GM19463 (cell line): ENCODE measurements around the gene CENPP.

Experiments used
- ATAC-seq: cut with Tn5 transposase; IDR thresholded peaks from one replicate; pipeline ENCODE4 v1.9.1; 2021; ENCODE audit warnings: mild to moderate bottlenecking, moderate library complexity; ENCODE audit not compliant: unreplicated experiment

Gene CENPP

DNA sequence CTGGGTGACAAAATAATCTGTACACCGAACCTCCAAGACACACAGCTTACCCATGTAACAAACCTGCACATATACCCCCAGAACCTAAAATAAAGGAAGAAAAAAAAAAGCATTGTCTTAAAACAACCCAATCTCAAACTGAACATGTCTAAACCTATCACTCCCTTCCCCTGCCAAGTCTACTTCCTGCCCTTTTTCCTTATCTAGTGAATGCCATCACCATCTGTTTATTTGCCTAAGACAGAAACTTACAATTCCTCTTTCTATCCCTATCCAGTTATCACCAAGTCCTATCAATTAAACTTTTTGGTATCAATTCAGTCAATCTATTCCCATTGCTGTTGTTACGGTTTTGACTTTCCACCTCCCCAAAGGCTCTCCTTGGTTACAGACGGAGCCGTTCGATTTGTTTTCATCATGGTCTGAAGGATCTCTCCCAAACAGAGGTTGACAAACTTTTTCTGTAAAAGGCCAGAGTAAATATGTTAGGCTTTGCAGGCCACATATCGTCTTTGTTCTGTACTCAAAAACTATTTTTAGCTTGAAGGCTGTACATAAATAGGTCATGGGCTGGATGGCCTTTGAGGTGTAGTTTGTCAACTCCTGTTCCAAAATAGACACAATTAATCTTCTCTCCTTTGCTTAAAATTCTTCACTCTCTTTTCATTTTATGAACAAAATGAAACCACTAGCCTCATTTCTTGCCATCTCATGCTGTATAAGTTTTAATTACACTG lies 12.7 kb upstream of the CENPP start:
- ATAC-seq, result no peak

DNA sequence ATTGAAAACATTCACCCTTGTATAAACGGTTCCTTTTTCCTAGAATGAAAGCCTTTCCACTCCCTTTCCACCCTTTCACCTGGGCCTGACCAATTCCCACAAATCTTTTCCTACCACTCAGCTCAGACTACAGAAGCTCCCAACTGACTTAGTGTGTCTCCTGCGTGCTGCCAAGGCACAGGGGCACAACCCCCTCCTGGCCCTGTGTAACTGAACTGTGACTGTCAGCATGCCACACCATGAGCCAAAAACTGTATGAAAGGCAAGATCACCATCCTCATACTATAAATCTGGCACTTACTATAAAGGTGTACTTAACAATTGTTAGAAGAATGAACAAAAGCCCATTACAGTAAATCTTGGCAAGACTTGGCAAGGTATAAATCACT lies 12.1 kb upstream of the CENPP start:
- ATAC-seq, result no peak

DNA sequence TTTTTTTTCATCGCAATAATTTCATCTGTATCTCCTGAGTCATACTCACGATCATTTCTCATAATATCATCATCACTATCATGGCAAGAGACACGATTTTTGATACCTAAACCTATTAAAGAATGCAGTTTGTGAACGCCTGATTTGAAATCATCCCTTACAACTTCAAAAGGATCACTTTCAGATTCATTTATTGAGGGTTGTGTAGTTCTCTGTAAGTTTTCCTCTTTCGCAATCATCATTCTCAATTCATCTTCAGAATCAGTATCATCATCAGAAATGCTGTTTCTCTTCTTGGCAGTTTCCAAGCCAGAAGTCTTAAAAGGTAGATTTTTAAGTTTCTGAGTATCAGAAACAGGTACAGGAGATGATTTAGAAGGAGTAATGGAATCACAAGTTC lies 10.3 kb upstream of the CENPP start:
- ATAC-seq, result no peak

DNA sequence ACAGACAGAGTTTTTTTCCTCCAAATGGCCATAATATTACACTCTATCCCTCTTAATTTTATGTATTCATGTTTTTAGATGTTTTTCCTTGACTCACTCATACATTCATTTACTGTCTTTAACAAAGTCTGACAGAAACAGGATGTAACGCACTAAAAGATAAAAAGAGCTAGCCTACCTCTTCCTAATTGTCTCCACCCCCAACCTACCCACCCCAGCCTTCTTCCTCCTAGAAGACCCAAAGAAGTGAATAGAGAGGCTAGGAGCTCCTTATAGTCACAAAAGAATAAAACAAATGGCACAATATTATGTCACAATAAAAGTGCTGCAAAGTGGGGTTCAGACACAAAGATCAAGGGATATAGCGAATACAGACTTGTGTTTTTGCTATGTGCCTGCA lies 1.3 kb upstream of the CENPP start:
- no peak for ATAC-seq

DNA sequence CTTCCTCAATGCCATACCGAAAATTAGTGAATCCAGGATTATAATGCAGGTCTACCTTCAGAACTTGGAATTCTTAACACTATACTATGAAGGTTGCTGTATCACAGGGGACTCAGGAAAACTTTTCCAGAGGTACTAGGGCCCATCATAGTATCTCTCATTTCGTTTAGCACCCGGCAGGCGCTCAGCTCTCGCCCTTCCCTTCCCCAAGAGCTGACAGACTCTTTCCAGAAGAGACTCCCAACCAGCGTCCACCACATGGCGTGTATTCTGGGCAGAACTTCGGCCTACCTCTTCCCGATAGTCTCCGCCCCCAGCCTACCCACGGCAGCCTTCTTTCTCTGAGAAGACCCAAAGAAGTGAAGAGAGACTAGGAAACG lies 874 bp upstream of the CENPP start:
- peak; percentile 4 for ATAC-seq

DNA sequence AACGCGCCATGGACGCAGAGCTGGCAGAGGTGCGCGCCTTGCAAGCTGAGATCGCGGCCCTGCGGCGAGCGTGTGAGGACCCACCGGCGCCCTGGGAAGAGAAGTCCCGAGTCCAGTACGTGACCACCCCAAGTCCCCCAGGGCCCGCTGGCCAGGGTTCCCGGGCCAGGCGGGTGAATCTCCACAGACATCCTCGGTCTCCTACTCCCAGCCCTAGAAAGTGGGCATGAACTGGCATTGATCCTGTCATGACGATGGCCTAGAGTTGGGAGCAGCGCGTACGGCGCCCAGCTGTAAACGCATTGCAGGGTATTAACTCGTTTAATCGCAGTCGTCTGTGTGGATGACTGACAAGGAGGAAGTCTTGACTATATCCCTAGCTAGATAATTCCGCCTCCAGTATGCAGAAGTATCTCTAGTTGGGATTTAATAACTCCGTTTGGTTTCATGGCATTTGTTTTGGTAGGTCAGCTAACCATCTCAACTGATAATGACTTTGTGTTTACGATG lies 293 bp downstream of the CENPP start:
- ATAC-seq, result peak; percentile 6

DNA sequence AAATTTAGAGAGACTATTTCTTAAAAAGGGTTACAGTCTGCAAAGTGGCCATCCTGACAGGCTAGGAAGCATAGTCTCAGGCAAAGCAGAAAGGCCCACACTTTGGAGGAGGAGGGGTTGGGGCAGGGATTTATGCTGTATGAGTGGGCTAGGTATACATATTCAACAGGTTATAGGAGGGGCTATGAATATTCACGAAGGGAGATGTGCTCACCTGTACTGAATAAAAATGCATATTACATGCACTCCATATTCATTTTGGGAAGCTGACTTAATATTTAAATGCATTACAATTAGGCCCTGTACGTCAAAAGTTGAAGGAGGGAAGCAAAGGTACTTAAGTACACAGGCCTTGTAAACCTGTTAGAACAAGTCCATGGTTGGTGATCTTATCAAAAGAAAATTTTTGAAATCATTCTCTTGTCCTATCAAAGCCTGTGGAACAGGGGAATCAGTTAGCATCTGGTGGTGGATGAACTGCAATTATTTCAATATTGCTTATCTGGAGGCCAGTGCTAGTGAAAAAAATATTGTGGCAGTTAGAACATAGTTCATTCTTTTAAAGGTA lies 1.6 kb downstream of the CENPP start:
- ATAC-seq, result no peak

DNA sequence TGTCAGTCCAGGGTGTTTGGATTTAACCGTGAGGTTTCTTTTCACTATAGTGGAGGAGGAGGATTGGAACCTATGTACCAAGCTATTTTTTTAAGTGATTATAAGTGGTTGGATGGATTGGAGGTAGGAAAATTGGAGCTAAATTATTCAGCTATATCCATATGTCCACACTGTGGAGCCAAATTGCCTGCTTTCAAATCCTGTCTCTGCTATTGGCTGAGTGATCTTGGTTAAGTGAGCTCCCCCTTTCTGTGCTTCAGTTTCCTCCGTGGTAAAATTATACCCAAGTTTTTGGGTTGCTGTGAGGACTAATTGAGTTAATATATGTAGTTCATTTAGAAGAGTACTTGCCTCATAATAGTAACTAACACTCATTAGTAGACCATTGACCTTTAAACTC lies 2.5 kb downstream of the CENPP start:
- no peak for ATAC-seq

DNA sequence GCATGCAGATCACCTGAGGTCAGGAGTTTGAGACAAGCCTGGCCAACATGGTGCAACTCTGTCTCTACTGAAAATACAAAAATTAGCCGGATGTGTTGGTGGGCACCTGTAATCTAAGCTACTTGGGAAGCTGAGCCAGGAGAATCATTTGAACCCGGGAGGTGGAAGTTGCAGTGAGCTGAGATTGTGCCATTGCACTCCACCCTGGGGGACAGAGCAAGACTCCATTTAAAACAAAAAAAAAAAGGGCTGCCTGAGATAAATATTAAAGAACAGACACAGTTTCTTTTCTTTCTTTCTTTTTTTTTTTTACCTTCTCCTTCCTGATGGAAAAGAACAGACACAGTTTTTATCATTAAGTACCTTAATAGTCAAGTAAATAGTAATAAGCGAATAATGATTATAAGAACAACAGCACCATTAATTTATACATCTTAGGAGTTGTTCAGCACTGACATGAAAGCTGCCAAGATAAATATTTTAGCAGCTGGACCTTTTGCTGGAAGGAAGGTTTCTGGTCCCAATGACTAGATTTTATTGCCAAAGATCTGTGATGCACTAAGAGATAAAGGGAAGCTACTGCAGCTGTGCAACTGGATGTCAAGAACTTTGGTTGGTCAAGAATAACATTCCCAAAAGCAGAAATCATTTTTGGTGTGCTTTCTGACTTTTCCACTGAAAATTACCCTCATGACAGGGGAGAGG lies 7.0 kb downstream of the CENPP start:
- ATAC-seq, result no peak

DNA sequence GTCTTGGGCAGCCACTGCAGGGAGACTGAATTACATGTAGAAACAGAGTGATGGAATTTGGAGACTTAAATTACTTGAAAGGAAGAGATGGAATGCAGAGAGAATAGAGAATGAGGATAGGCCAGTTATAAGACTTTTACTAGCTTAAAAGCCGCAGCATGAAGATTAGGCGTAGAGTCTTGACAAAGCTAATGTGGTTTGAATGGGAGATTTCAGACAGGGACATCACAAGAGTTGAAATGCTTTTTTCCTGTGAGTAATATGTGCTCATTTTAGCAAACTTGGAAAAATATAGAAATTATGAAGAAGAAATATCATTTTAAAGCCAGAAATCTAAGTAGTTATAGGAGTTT lies 7.5 kb downstream of the CENPP start:
- ATAC-seq, result no peak

DNA sequence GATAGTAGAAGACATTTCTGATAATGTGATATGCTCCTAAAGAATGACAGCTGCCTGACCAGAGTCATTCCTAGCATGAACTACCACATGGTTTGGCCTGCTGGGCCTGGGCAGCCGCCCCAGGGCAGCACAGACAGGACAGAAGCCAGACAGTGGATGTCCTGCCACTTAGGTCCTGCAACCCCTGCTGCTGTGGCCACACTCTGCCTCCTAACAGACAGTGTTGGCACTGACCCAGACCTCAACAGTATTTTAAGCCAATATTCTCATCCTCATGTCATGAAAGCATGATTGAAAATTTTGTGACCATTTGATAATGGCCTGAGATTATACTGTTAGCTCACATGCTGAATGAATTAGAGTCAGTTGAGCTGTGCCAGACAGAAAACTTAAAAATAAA lies 15.8 kb downstream of the CENPP start:
- no peak for ATAC-seq

DNA sequence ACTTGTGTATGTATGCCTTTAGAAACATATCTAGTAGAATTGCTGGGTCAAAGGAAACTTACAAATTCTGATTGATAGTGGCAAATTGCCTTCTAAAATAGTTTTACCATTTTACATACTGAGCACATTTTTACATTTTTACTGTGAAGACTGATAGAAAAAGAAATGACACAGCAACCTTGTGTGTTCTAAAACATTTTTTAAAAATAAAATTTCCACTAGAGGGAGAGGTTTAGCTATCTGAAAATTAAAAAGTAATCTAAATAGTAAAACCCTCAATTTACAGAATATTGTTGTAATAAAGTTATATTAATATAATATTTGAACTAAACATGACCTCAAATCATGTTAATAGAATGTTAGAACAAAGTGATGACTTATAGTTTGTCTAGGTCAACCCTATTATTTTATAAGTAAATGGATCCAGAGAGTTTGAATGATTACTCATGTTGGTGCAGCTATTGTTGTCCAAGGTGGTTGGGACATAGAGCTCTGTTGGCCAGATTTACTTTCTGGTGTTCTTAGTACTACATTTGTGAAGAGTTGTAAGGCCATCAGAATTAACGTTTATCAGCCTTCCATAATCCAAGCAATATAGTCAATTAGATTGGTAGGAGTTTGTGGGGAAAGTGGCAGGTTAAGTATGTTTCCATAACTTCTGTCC lies 17.2 kb downstream of the CENPP start:
- ATAC-seq, result no peak

DNA sequence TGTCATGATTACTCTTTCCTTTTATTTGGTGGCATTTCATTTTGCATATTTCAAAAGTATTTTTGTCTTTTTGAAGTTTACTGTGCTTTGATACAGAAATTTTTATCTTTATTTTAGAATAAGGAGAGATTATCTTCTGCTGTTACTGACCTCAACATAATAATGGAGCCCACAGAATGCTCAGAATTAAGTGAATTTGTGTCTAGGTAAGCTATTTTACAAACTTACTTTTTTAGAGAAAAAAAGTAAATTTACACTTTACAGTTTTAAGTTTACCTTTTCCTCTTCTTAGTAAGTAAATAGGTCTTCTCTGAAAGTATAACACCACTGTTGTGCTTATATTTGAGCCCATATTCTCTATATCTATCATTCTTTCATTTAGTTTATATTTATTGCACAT lies 19.8 kb downstream of the CENPP start:
- ATAC-seq, result no peak

DNA sequence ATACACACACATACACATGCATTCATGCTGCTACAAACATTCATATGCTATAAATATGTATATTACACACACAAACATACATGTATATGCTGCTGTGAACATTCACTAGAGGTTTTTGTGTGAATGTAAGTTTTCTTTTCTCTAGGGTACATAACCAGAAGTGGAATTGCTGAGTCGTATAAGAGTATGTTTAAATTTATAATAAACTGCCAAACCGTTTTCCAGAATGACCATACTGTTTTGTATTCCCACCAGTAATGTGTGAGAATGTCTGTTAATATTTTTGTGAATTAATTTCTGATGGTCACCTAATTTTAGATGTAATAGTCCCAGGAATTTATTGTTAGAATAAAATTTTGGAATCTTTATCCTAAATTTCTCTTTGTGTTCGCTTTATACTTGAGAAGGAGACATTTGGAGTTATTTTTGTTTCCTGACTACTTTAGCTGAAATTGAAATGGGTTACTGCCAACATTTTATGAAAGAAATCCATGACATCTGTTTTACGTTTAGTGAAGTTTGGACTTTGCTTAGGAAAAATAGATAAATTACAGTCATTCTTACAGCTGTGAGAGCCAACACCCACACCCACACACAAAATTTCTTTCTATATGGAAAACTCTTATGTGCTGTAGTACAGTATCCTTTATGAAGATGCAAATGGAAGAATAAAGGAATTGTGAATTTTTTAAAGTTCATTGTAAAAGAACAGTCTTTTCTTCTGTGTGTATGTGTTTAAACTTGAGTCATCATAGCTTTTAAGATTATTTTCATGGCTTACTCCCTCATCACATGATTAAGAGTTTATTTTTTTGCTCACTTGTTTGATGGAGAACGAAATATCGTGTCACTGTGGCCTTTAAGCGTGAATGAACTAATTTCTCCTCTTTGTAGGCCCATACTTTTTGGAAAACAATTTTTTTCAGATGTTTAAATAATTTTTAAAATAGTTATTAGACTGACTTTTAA lies 24.3 kb downstream of the CENPP start:
- no peak for ATAC-seq

DNA sequence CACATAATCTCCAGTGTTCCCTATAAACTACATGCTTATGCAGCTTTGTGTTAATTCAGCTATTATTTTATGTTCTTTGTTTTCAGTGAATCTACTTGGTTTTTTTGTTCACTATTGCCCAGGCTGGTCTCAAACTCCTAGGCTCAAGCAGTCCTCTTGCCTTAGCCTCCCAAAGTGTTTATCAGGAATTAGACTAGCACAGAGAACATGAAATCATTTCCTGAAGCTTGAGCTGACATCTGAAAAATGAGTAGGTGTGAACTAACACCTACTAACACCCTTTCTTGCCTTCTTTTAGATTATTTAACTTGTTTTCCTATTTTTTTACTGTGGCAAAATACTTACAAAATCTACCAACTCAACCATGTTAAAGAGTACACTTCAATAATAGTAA lies 25.0 kb downstream of the CENPP start:
- no peak for ATAC-seq

DNA sequence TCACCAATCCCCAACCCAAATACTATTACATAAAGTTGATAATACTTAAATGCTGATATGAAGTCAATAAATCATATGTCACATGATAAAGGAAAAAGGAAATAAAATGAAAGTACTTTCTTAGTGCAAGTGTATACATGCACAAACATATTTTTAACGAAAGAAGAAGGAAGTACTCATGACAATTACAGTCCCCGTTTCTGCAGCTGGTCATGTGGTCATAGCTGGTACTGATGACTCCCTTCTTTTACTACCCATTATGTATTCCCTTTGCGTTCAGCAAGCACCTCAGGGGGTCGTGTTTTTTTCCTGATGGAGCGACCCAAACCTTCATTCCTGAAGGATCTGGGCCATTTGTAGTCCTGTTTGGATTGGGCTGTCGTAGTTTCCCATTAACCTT lies 27.3 kb downstream of the CENPP start:
- no peak for ATAC-seq

DNA sequence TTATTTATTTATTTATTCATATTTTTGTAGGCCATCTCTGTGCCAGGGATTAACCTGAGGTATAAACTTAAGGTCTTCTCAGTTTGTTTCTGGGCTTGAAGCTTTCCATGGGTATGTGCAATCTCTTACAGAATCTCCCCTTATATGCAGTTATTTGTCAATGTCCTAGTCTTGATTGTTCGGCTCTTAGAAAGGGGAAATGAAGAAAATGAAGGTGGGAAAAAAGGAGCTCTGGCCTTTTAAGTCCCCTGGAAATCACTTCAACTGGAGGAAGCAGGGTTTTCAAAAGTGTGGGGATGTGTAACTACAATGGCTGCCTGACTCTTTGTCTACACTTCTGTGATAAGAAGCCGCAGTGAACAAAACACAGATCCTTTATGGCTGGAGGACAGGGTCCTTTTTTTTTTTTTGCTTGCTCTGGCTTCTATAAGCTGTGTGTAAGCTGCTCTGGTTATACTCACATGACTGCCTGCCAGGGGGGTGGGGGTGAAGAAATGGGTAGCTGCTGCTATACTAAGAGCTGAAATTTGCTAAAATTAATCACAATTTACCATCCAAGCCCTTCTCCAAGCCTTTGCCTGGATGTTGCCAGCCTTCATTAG lies 33.7 kb downstream of the CENPP start:
- ATAC-seq, result no peak

DNA sequence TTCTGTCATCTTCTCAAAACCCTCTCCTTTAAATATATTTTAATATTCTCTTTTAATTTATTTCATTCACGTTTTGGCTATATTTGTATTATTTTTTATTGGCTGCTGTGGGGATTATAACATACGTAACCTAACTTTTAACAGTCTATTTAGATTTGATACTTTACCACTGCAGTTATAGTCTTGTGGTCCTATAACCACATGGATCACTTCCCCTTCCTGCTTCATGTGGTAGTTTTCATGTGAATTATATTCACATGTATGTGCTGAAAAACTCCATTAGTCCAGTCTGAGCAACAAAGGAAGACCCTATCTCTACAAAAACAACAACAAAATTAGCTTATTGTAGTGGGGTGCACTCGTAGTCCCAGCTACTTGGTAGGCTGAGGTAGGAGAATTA lies 34.3 kb downstream of the CENPP start:
- ATAC-seq, result no peak

DNA sequence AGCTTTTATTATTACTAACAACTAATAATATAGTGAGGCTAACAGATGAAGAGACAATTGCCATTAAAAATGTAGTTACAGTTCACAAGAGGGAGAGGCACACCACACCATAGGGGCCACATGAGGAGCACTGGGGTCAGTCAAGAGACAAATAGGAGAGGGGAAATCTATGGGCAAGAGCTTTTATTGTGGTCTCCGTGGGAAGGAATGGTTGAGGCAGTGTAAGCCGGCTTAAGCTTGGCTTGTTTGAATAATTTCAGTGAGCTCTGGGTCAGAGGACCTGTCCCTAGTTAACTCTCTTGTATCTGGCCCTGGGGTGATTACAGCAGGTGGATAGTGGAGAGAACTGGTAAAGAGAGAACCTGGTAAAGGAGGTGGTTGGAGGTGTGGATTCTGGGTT lies 43.3 kb downstream of the CENPP start:
- no peak for ATAC-seq

DNA sequence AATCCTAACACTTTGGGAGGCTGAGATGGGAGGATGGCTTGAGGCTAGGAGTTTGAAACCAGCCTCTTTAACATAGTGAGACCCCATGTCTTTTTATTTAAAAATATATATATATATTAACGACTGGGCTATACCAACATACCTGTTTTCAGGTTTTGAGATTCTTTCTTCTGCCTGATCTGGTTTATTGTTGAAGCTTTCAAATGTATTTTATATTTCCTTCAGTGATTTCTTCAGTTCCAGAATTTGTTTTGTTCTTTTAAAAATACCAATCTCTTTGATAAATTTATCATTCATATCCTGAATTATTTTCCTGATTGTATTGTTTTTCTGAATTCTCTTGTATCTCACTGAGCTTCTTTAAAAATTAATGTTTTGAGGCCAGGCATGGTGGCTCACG lies 47.4 kb downstream of the CENPP start:
- no peak for ATAC-seq
